ENCODE measurements around the gene PES1.
"Not testable (repeated sequence)": the region's sequence is repeated elsewhere in the genome, so short reads cannot be mapped to it uniquely, and the experiment has no call there.

The PES1 gene

DNA sequence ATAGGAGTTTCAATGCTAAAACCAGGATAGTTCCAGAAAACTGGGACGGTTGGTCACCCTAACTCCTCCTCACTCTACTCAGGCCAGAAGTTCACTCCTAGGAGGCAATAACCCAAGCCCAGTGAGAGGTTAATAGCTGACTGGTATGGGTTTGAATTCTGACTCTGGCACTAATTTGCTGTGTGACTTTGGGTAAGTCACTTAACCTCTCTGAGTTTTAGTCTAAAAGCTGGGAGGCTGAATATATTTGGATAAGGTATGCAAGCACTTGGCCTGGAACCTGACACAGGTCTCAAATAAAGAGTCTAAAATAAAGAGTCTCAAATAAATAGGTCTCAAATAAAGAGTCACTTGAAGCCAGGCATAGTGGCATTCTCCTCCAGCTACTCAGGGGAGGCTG lies 39.0 kb downstream of the PES1 start:
- H3K27me3 ChIP-seq (ENCODE audit: insufficient read depth, low read length) = no peaks in the 10 kb centered on the region
- no peak overlapping the region for H3K4me3 ChIP-seq (ENCODE audit: low read depth, low read length)
- H3K27ac ChIP-seq (ENCODE audit: low read depth, low read length) = no peak overlapping the region
- no peaks in the 10 kb centered on the region for H3K4me1 ChIP-seq (ENCODE audit: control insufficient read depth, insufficient read depth, low read length, unreplicated experiment)
- no peak overlapping the region for H2AFZ ChIP-seq (ENCODE audit: low read length, unreplicated experiment)
- no peaks in the 10 kb centered on the region for H3K79me2 ChIP-seq (ENCODE audit: control insufficient read depth, insufficient read depth, low read length, unreplicated experiment)
- H3K36me3 ChIP-seq (ENCODE audit: insufficient read depth, low read length) = no peaks in the 10 kb centered on the region

GRCh38 chr22:30551813-30552212 lies 39.9 kb downstream of the PES1 start:
- not testable (repeated sequence) for H3K79me2 ChIP-seq (ENCODE audit: control insufficient read depth, insufficient read depth, low read length, unreplicated experiment); H3K4me1 ChIP-seq (ENCODE audit: control insufficient read depth, insufficient read depth, low read length, unreplicated experiment); H3K4me3 ChIP-seq (ENCODE audit: low read depth, low read length); H2AFZ ChIP-seq (ENCODE audit: low read length, unreplicated experiment); H3K36me3 ChIP-seq (ENCODE audit: insufficient read depth, low read length); H3K27ac ChIP-seq (ENCODE audit: low read depth, low read length); H3K27me3 ChIP-seq (ENCODE audit: insufficient read depth, low read length)

DNA sequence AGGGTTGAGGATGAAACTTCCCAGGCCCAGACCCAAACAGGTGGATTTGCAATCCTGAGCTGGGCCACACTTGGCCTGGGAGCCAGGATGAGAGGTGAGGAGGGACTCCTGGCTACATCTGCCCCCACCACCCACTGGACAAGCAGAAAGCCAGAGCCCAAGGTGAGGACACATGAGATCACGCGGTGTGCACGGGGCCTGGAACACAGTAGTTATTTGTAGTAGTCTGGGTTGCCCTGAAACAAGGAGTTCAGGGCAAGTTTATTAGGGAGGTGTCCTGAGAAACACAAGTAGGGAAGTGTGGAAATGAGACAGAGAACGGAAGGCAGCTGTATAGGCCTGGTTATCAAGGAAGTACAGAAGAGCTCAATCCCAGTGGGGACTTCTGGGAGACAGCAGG lies 44.5 kb downstream of the PES1 start:
- no peaks in the 10 kb centered on the region for H3K36me3 ChIP-seq (ENCODE audit: insufficient read depth, low read length)
- 0 out of 2 replicates have a peak, but pooled peaks cover 4% of the 10 kb centered on the region for H3K27me3 ChIP-seq (ENCODE audit: insufficient read depth, low read length)
- no peaks in the 10 kb centered on the region for H3K4me1 ChIP-seq (ENCODE audit: control insufficient read depth, insufficient read depth, low read length, unreplicated experiment)
- no peak overlapping the region for H2AFZ ChIP-seq (ENCODE audit: low read length, unreplicated experiment)
- no peak overlapping the region for H3K4me3 ChIP-seq (ENCODE audit: low read depth, low read length)
- no peak overlapping the region for H3K27ac ChIP-seq (ENCODE audit: low read depth, low read length)
- H3K79me2 ChIP-seq (ENCODE audit: control insufficient read depth, insufficient read depth, low read length, unreplicated experiment) = no peaks in the 10 kb centered on the region

- H3K4me3 ChIP-seq (ENCODE audit: low read depth, low read length) = no peak within 1 kb of the TSS
- no peaks in the 10 kb centered on the region for H3K36me3 ChIP-seq (ENCODE audit: insufficient read depth, low read length)
- H3K4me1 ChIP-seq (ENCODE audit: control insufficient read depth, insufficient read depth, low read length, unreplicated experiment) = no peaks in the 10 kb centered on the region
- H3K27me3 ChIP-seq (ENCODE audit: insufficient read depth, low read length) = 0 out of 2 replicates have a peak, but pooled peaks cover 4% of the 10 kb centered on the region
- no peak within 1 kb of the TSS for H2AFZ ChIP-seq (ENCODE audit: low read length, unreplicated experiment)
- H3K27ac ChIP-seq (ENCODE audit: low read depth, low read length) = no peak within 1 kb of the TSS
- no peaks in the 10 kb centered on the region for H3K79me2 ChIP-seq (ENCODE audit: control insufficient read depth, insufficient read depth, low read length, unreplicated experiment)
Observed at GRCh38 chr22:30546616-30547015, 45.1 kb downstream of the PES1 start, which contains the start of gene SEC14L6. Gene SEC14L6, minus strand, starts transcription at chr22:30546741. Its CDS starts 59 bp downstream, at chr22:30546682.

DNA sequence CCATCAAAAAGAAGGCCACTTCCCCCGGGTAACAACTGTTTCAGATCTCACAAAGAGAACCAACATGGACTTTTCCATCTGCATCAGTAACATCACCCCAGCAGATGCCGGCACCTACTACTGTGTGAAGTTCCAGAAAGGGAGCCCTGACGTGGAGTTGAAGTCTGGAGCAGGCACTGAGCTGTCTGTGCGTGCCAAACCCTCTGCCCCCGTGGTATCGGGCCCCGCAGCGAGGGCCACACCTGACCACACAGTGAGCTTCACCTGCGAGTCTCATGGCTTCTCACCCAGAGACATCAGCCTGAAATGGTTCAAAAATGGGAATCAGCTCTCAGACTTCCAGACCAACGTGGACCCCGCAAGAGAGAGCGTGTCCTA lies 48.9 kb downstream of the PES1 start:
- no peak overlapping the region for H3K4me3 ChIP-seq (ENCODE audit: low read depth, low read length)
- H3K79me2 ChIP-seq (ENCODE audit: control insufficient read depth, insufficient read depth, low read length, unreplicated experiment) = no peaks in the 10 kb centered on the region
- no peaks in the 10 kb centered on the region for H3K4me1 ChIP-seq (ENCODE audit: control insufficient read depth, insufficient read depth, low read length, unreplicated experiment)
- H3K36me3 ChIP-seq (ENCODE audit: insufficient read depth, low read length) = no peaks in the 10 kb centered on the region
- H2AFZ ChIP-seq (ENCODE audit: low read length, unreplicated experiment) = no peak overlapping the region
- 0 out of 2 replicates have a peak, but pooled peaks cover 4% of the 10 kb centered on the region for H3K27me3 ChIP-seq (ENCODE audit: insufficient read depth, low read length)
- H3K27ac ChIP-seq (ENCODE audit: low read depth, low read length) = no peak overlapping the region

GRCh38 chr22:30541961-30542810 lies 49.5 kb downstream of the PES1 start:
- Histone ChIP-seq H3K4me1 (ENCODE audit: control insufficient read depth, insufficient read depth, low read length, unreplicated experiment) (no peaks in the 10 kb centered on the region), H3K27ac (ENCODE audit: low read depth, low read length) (no peak overlapping the region), H3K36me3 (ENCODE audit: insufficient read depth, low read length) (no peaks in the 10 kb centered on the region), H3K4me3 (ENCODE audit: low read depth, low read length) (peak overlapping the region; percentile 53; the same call in 1 of the 2 replicates), H3K79me2 (ENCODE audit: control insufficient read depth, insufficient read depth, low read length, unreplicated experiment) (no peaks in the 10 kb centered on the region), H3K27me3 (ENCODE audit: insufficient read depth, low read length) (0 out of 2 replicates have a peak, but pooled peaks cover 4% of the 10 kb centered on the region), H2AFZ (ENCODE audit: low read length, unreplicated experiment) (no peak overlapping the region)

- H3K27ac ChIP-seq (ENCODE audit: low read depth, low read length); H3K27me3 ChIP-seq (ENCODE audit: insufficient read depth, low read length); H3K36me3 ChIP-seq (ENCODE audit: insufficient read depth, low read length); H2AFZ ChIP-seq (ENCODE audit: low read length, unreplicated experiment); H3K79me2 ChIP-seq (ENCODE audit: control insufficient read depth, insufficient read depth, low read length, unreplicated experiment); H3K4me1 ChIP-seq (ENCODE audit: control insufficient read depth, insufficient read depth, low read length, unreplicated experiment): not testable (repeated sequence)
- H3K4me3 ChIP-seq (ENCODE audit: low read depth, low read length) = 0 out of 2 replicates have a peak overlapping the region, but pooled peaks have one; percentile 53
Observed at GRCh38 chr22:30541511-30541910, 50.2 kb downstream of the PES1 start.

- H3K27ac ChIP-seq (ENCODE audit: low read depth, low read length) = no peak overlapping the region
- H3K4me3 ChIP-seq (ENCODE audit: low read depth, low read length) = no peak overlapping the region
- no peaks in the 10 kb centered on the region for H3K4me1 ChIP-seq (ENCODE audit: control insufficient read depth, insufficient read depth, low read length, unreplicated experiment)
- H3K79me2 ChIP-seq (ENCODE audit: control insufficient read depth, insufficient read depth, low read length, unreplicated experiment) = no peaks in the 10 kb centered on the region
- no peaks in the 10 kb centered on the region for H3K36me3 ChIP-seq (ENCODE audit: insufficient read depth, low read length)
- H3K27me3 ChIP-seq (ENCODE audit: insufficient read depth, low read length) = 0 out of 2 replicates have a peak, but pooled peaks cover 4% of the 10 kb centered on the region
- H2AFZ ChIP-seq (ENCODE audit: low read length, unreplicated experiment) = no peak overlapping the region
Observed at GRCh38 chr22:30539368-30539767, 52.3 kb downstream of the PES1 start.

DNA sequence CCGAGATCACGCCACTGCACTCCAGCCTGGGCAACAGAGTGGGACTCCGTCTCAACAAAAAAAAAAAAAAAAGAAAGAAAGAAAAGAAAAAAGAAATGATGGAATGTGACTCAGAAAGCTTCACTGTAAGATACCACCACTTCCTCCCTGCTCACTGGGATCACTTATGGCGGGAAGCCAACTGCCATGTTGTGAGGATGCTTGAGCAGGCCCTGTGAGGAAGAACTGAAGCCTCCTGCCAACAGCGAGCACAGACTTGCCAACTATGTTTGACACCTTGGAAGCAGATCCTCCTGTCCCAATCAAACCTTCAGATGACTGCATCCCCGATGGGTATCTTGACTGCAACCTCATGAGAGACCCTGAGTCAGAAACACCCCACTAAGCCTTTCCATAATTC lies 53.4 kb downstream of the PES1 start:
- Histone ChIP-seq H3K4me3 (ENCODE audit: low read depth, low read length) (no peak overlapping the region), H3K36me3 (ENCODE audit: insufficient read depth, low read length) (no peaks in the 10 kb centered on the region), H3K79me2 (ENCODE audit: control insufficient read depth, insufficient read depth, low read length, unreplicated experiment) (no peaks in the 10 kb centered on the region), H3K4me1 (ENCODE audit: control insufficient read depth, insufficient read depth, low read length, unreplicated experiment) (no peaks in the 10 kb centered on the region), H3K27ac (ENCODE audit: low read depth, low read length) (no peak overlapping the region), H2AFZ (ENCODE audit: low read length, unreplicated experiment) (no peak overlapping the region), H3K27me3 (ENCODE audit: insufficient read depth, low read length) (0 out of 2 replicates have a peak, but pooled peaks cover 4% of the 10 kb centered on the region)

DNA sequence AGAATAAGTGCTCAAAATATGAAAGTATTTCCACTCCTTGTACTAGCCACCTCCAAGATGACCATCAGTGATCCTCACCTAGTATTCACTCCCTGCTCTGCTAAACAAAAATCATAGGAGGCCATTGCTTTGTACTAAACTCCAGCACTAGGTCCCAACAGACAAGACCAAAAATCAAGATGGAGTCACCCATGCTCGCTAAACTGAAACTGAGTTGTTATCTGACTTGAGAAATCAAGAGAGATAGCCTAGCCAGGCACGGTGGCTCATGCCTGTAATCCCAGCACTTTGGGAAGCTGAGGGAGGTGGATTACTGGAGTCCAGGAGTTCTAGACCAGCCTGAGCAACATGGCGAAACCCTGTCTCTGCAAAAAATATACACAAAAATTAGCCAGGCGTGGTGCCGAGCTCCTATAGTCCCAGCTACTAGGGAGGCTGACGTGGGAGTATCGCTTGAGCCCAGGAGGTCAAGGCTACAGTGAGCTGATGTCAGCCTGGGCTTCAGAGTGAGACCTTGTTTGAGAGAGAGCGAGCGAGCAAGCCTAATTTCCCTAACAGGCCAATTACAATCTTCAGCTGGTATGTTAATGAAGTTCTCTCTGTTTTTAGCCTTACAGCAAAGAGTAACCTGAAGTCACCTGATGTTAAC lies 54.5 kb downstream of the PES1 start:
- H3K4me1 ChIP-seq (ENCODE audit: control insufficient read depth, insufficient read depth, low read length, unreplicated experiment) = no peaks in the 10 kb centered on the region
- H3K27ac ChIP-seq (ENCODE audit: low read depth, low read length) = no peak overlapping the region
- H3K79me2 ChIP-seq (ENCODE audit: control insufficient read depth, insufficient read depth, low read length, unreplicated experiment) = no peaks in the 10 kb centered on the region
- H3K36me3 ChIP-seq (ENCODE audit: insufficient read depth, low read length) = no peaks in the 10 kb centered on the region
- H2AFZ ChIP-seq (ENCODE audit: low read length, unreplicated experiment) = no peak overlapping the region
- no peak overlapping the region for H3K4me3 ChIP-seq (ENCODE audit: low read depth, low read length)
- H3K27me3 ChIP-seq (ENCODE audit: insufficient read depth, low read length) = no peaks in the 10 kb centered on the region

GRCh38 chr22:30535182-30535581 lies 56.5 kb downstream of the PES1 start:
- Histone ChIP-seq H3K27ac (ENCODE audit: low read depth, low read length) (no peak overlapping the region), H3K4me3 (ENCODE audit: low read depth, low read length) (no peak overlapping the region), H2AFZ (ENCODE audit: low read length, unreplicated experiment) (no peak overlapping the region), H3K36me3 (ENCODE audit: insufficient read depth, low read length) (no peaks in the 10 kb centered on the region), H3K79me2 (ENCODE audit: control insufficient read depth, insufficient read depth, low read length, unreplicated experiment) (no peaks in the 10 kb centered on the region), H3K27me3 (ENCODE audit: insufficient read depth, low read length) (no peaks in the 10 kb centered on the region), H3K4me1 (ENCODE audit: control insufficient read depth, insufficient read depth, low read length, unreplicated experiment) (no peaks in the 10 kb centered on the region)
